ENCODE data around the gene PTPRM. TPM values are rescaled to one million over a fixed set of nuclear protein-coding genes. Genes with fewer than 3 reads are reported as not detected.

The PTPRM gene
- total RNA-seq, 1 donor from 2014 or later: 1.00 TPM

- TF ChIP-seq CTCF (IDR thresholded peaks at IDR 0.05): no peak
- intact Hi-C loops (cut with micrococcal nuclease): no loop called here
- H3K27me3 Mint-ChIP-seq: no peaks in the 10 kb centered on the region
- no peak overlapping the region for H3K27ac Mint-ChIP-seq
- H3K9me3 Mint-ChIP-seq: peaks cover 5% of the 10 kb centered on the region
- no peak for ATAC-seq (ENCODE audit: low read depth)
- no peaks in the 10 kb centered on the region for H3K4me1 Mint-ChIP-seq
- DNase-seq: no peak
- no peak overlapping the region for H3K4me3 Mint-ChIP-seq
- H3K36me3 Mint-ChIP-seq (ENCODE audit: low read depth): no peaks in the 10 kb centered on the region
- ChIA-PET CTCF (no interaction called here), POLR2A (no interaction called here)
These were observed 25.3 kb upstream of the PTPRM start for GRCh38 chr18:7541835-7542234.

DNA sequence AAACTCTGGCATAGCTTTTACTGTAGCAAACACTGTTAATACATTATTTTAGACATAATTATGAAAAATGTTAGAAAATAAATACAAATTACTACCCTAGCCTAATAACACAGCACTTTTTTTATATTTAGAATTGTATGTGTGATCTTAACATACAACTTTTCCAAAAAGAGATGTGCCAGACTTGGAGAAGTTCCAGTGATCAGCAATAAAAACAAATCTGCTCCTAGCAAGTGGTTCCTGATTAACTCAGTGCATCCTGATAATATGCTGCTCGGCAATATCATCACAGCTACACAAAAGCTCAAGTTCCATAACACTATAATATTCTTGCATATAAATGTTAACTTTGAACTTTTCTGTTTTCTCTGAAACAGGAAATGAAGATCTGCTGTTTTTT lies 22.4 kb upstream of the PTPRM start:
- H3K27me3 Mint-ChIP-seq: no peaks in the 10 kb centered on the region
- H3K4me3 Mint-ChIP-seq: no peak overlapping the region
- intact Hi-C loops (cut with micrococcal nuclease): no loop called here
- no peaks in the 10 kb centered on the region for H3K9me3 Mint-ChIP-seq
- no peaks in the 10 kb centered on the region for H3K4me1 Mint-ChIP-seq
- ChIA-PET POLR2A (no interaction called here), CTCF (no interaction called here)
- DNase-seq: no peak
- no peaks in the 10 kb centered on the region for H3K36me3 Mint-ChIP-seq (ENCODE audit: low read depth)
- no peak overlapping the region for H3K27ac Mint-ChIP-seq
- no peak for ATAC-seq (ENCODE audit: low read depth)
- no peak for TF ChIP-seq CTCF (IDR thresholded peaks at IDR 0.05)

GRCh38 chr18:7545734-7546133 lies 21.4 kb upstream of the PTPRM start:
- Mint-ChIP-seq H3K4me1 (no peaks in the 10 kb centered on the region), H3K27me3 (no peaks in the 10 kb centered on the region), H3K4me3 (no peak overlapping the region), H3K27ac (no peak overlapping the region), H3K9me3 (no peaks in the 10 kb centered on the region), H3K36me3 (ENCODE audit: low read depth) (no peaks in the 10 kb centered on the region)
- ChIA-PET CTCF (no interaction called here), POLR2A (no interaction called here)
- DNase-seq (no peak), ATAC-seq (ENCODE audit: low read depth) (no peak)
- intact Hi-C loops (cut with micrococcal nuclease): no loop called here
- no peak for TF ChIP-seq CTCF (IDR thresholded peaks at IDR 0.05)

GRCh38 chr18:7548221-7548620 lies 18.9 kb upstream of the PTPRM start:
- no peak for TF ChIP-seq CTCF (IDR thresholded peaks at IDR 0.05)
- H3K27ac Mint-ChIP-seq: no peak overlapping the region
- H3K4me3 Mint-ChIP-seq: no peak overlapping the region
- ChIA-PET CTCF (no interaction called here), POLR2A (no interaction called here)
- H3K36me3 Mint-ChIP-seq (ENCODE audit: low read depth): no peaks in the 10 kb centered on the region
- intact Hi-C loops (cut with micrococcal nuclease): no loop called here
- DNase-seq (no peak), ATAC-seq (ENCODE audit: low read depth) (no peak)
- no peaks in the 10 kb centered on the region for H3K4me1 Mint-ChIP-seq
- H3K9me3 Mint-ChIP-seq: peaks cover 3% of the 10 kb centered on the region
- H3K27me3 Mint-ChIP-seq: no peaks in the 10 kb centered on the region

GRCh38 chr18:7548721-7549120 lies 18.4 kb upstream of the PTPRM start:
- no peak for ATAC-seq (ENCODE audit: low read depth)

More at GRCh38 chr18:7548721-7549120, 18.4 kb upstream of the PTPRM start:
- H3K4me3 Mint-ChIP-seq: no peak overlapping the region
- CTCF ChIA-PET: no interaction called here
- intact Hi-C loops (cut with micrococcal nuclease): no loop called here
- no peak for TF ChIP-seq CTCF (IDR thresholded peaks at IDR 0.05)
- peaks cover 3% of the 10 kb centered on the region for H3K9me3 Mint-ChIP-seq
- H3K36me3 Mint-ChIP-seq (ENCODE audit: low read depth): no peaks in the 10 kb centered on the region
- no peaks in the 10 kb centered on the region for H3K27me3 Mint-ChIP-seq
- POLR2A ChIA-PET: no interaction called here
- DNase-seq: no peak
- H3K27ac Mint-ChIP-seq: no peak overlapping the region
- H3K4me1 Mint-ChIP-seq: no peaks in the 10 kb centered on the region

All from activated B cell treated with CpG ODN at 0.5 μM for 24 hours (primary cell).